HG03460 (cell line): ENCODE results near the gene TPSD1.

ENCODE experiments used
- ATAC-seq: cut with Tn5 transposase; IDR thresholded peaks from one replicate; pipeline ENCODE4 v1.9.1; 2021; ENCODE audit not compliant: unreplicated experiment

The TPSD1 gene

GRCh38 chr16:1297018-1297696, 41.3 kb downstream of the TPSD1 start:
- no peak for ATAC-seq

- no peak for ATAC-seq
Observed at GRCh38 chr16:1298406-1298805, 42.5 kb downstream of the TPSD1 start.

GRCh38 chr16:1299012-1299867, 43.4 kb downstream of the TPSD1 start:
- no peak for ATAC-seq

- no peak for ATAC-seq
Observed at GRCh38 chr16:1299868-1300203, 44.0 kb downstream of the TPSD1 start.

GRCh38 chr16:1300664-1301476, 45.0 kb downstream of the TPSD1 start:
- ATAC-seq: no peak

- ATAC-seq: no peak
Observed at GRCh38 chr16:1301562-1301961, 45.7 kb downstream of the TPSD1 start.

- ATAC-seq: no peak
Observed at GRCh38 chr16:1305823-1306222, 50.0 kb downstream of the TPSD1 start.

GRCh38 chr16:1306334-1306733, 50.5 kb downstream of the TPSD1 start:
- ATAC-seq: no peak

GRCh38 chr16:1308036-1308976, 52.4 kb downstream of the TPSD1 start:
- ATAC-seq: peak; percentile 15
